ENCODE measurements around the gene VCY. TPM values are rescaled to one million over a fixed set of nuclear protein-coding genes. Genes with fewer than 3 reads are reported as not detected.
"Not testable (repeated sequence)": the region's sequence is repeated elsewhere in the genome, so short reads cannot be mapped to it uniquely, and the experiment has no call there.

VCY gene
- total RNA-seq: not detected

GRCh38 chrY:13986373-13986772 is at the start of gene VCY:
TSS of gene VCY (minus strand) at chrY:13986473. CDS start at chrY:13986440, 33 bp downstream.
- not testable (repeated sequence) for DNase-seq (ENCODE audit: low spot score)

GRCh38 chrY:14030395-14030794 is 44.1 kb upstream of the VCY start:
- DNase-seq (ENCODE audit: low spot score): not testable (repeated sequence)

GRCh38 chrY:14011916-14012315 is 25.6 kb upstream of the VCY start:
- not testable (repeated sequence) for DNase-seq (ENCODE audit: low spot score)

GRCh38 chrY:13942406-13942805 is 43.9 kb downstream of the VCY start:
- not testable (repeated sequence) for DNase-seq (ENCODE audit: low spot score)

Other genes starting within 250 kb of the VCY start
- gene VCY1B, start 69.8 kb upstream of the VCY start, total RNA-seq: not detected

All from mucosa of gallbladder (tissue), 1 donor.